ENCODE data around the gene PTPN4. TPM values are rescaled to one million over a fixed set of nuclear protein-coding genes. Genes with fewer than 3 reads are reported as not detected.

Gene PTPN4
- polyA plus RNA-seq, 3 donors = 5.5 to 6.7 (median 5.7) TPM

DNA sequence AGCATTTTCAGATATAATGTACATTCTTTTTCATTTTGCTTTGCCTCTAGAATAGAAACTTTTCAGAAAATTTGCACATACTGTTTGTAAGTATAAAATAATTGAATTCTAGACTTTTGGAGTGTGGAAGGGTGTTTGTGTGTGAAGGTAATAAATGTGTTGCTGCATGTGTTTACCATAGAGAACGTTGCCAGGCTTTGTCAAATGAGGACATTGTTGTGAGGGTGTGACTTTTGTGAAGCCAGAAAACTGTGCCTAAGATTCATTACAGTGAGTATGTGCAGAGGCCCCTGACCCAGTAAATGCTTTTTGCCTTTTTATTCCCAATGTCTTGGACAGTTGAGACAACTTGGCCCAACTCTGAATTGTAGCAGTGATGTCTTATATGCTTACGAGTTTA is 222.8 kb downstream of the PTPN4 start:
- H3K36me3 Mint-ChIP-seq = peaks cover 0 to 2% of the 10 kb centered on the region in 2 donors
- peaks cover 0 to 3% (median 0%) of the 10 kb centered on the region in 3 donors for H3K27me3 Mint-ChIP-seq (ENCODE audit: low read depth in 3 of 3)
- Histone ChIP-seq H3K27me3 (ENCODE audit: control insufficient read depth in 2 of 2, insufficient read depth in 2 of 2, low read length in 2 of 2) (no peaks in the 10 kb centered on the region), H3K27ac (ENCODE audit: low read depth in 1 of 2, low read length in 2 of 2) (no peak overlapping the region), H3K79me2 (ENCODE audit: insufficient read depth, low read length) (no peaks in the 10 kb centered on the region), H3K9ac (ENCODE audit: insufficient read depth, low read length, poor library complexity, severe bottlenecking) (no peak overlapping the region), H3K4me1 (ENCODE audit: control insufficient read depth in 1 of 2, insufficient read depth in 2 of 2, low read length in 2 of 2) (no peaks in the 10 kb centered on the region), H3K4me3 (replicated peaks in 1 of 3; ENCODE audit: low read depth in 2 of 3, low read length in 3 of 3) (no peak overlapping the region), H3K4me2 (replicated peaks; ENCODE audit: extremely low read depth, low read length, poor library complexity, severe bottlenecking) (no peak overlapping the region), H2AFZ (ENCODE audit: insufficient read depth, low read depth, low read length, poor library complexity, severe bottlenecking) (no peak overlapping the region), H3K36me3 (replicated peaks in 1 of 2; ENCODE audit: control insufficient read depth in 1 of 2, insufficient read depth in 2 of 2, low read length in 2 of 2) (no peaks in the 10 kb centered on the region), H3K9me3 (replicated peaks in 1 of 2; ENCODE audit: control insufficient read depth in 1 of 2, insufficient read depth in 1 of 2, low read length in 2 of 2) (no peaks in the 10 kb centered on the region), H4K20me1 (ENCODE audit: insufficient read depth, low read length) (no peaks in the 10 kb centered on the region)
- WGBS (ENCODE audit: insufficient coverage) = 88% methylated on average over 1 of the region's 2 CpGs
- TF ChIP-seq, protein P1, sequence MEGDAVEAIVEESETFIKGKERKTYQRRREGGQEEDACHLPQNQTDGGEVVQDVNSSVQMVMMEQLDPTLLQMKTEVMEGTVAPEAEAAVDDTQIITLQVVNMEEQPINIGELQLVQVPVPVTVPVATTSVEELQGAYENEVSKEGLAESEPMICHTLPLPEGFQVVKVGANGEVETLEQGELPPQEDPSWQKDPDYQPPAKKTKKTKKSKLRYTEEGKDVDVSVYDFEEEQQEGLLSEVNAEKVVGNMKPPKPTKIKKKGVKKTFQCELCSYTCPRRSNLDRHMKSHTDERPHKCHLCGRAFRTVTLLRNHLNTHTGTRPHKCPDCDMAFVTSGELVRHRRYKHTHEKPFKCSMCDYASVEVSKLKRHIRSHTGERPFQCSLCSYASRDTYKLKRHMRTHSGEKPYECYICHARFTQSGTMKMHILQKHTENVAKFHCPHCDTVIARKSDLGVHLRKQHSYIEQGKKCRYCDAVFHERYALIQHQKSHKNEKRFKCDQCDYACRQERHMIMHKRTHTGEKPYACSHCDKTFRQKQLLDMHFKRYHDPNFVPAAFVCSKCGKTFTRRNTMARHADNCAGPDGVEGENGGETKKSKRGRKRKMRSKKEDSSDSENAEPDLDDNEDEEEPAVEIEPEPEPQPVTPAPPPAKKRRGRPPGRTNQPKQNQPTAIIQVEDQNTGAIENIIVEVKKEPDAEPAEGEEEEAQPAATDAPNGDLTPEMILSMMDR (IDR thresholded peaks at IDR 0.05) = no peak
- H3K27ac Mint-ChIP-seq = no peak overlapping the region
- intact Hi-C loops (cut with micrococcal nuclease) = no loop called here
- DNase-seq = no peak
- H3K9me3 Mint-ChIP-seq = peaks cover 0 to 4% (median 0%) of the 10 kb centered on the region in 7 donors
- H3K4me1 Mint-ChIP-seq = no peaks in the 10 kb centered on the region
- H3K4me3 Mint-ChIP-seq = no peak overlapping the region

DNA sequence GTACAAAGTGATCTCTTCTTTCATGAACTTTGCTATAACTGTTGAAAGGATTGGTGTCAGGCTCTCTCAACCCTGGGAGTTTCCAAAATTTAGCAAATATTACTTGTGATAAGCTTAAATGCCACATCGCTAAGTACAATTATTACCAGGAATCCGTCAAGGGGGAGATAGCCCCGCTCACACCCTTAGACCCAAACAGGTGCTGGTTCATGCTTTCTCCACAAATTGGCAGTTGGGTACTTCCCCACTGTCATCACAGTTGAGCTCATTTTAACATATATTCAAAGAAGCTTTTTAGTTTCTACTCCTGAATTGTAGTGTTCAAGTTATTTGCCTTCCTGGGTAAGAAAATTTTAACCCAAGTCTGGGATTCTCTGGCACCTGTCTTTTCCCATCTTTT is 223.4 kb downstream of the PTPN4 start:
- no peaks in the 10 kb centered on the region for H4K20me1 ChIP-seq (ENCODE audit: insufficient read depth, low read length)
- no peak overlapping the region for H3K27ac Mint-ChIP-seq
- H3K27ac ChIP-seq (ENCODE audit: low read depth in 1 of 2, low read length in 2 of 2) = no peak overlapping the region
- H3K4me3 ChIP-seq (replicated peaks in 1 of 3; ENCODE audit: low read depth in 2 of 3, low read length in 3 of 3) = no peak overlapping the region
- H3K4me1 Mint-ChIP-seq = no peaks in the 10 kb centered on the region
- H3K4me1 ChIP-seq (ENCODE audit: control insufficient read depth in 1 of 2, insufficient read depth in 2 of 2, low read length in 2 of 2) = no peaks in the 10 kb centered on the region
- peaks cover 0 to 4% (median 0%) of the 10 kb centered on the region in 7 donors for H3K9me3 Mint-ChIP-seq
- no peaks in the 10 kb centered on the region for H3K9me3 ChIP-seq (replicated peaks in 1 of 2; ENCODE audit: control insufficient read depth in 1 of 2, insufficient read depth in 1 of 2, low read length in 2 of 2)
- H3K27me3 ChIP-seq (ENCODE audit: control insufficient read depth in 2 of 2, insufficient read depth in 2 of 2, low read length in 2 of 2) = no peaks in the 10 kb centered on the region
- H3K27me3 Mint-ChIP-seq (ENCODE audit: low read depth in 3 of 3) = peaks cover 0 to 3% (median 0%) of the 10 kb centered on the region in 3 donors
- peaks cover 0 to 2% of the 10 kb centered on the region in 2 donors for H3K36me3 Mint-ChIP-seq
- H3K36me3 ChIP-seq (replicated peaks in 1 of 2; ENCODE audit: control insufficient read depth in 1 of 2, insufficient read depth in 2 of 2, low read length in 2 of 2) = no peaks in the 10 kb centered on the region
- no peak overlapping the region for H3K4me3 Mint-ChIP-seq
- WGBS (ENCODE audit: insufficient coverage) = no CpG with 5 or more reads among the region's 3 CpGs
- H3K4me2 ChIP-seq (replicated peaks; ENCODE audit: extremely low read depth, low read length, poor library complexity, severe bottlenecking) = no peak overlapping the region
- H2AFZ ChIP-seq (ENCODE audit: insufficient read depth, low read depth, low read length, poor library complexity, severe bottlenecking) = no peak overlapping the region
- no peak overlapping the region for H3K9ac ChIP-seq (ENCODE audit: insufficient read depth, low read length, poor library complexity, severe bottlenecking)
- H3K79me2 ChIP-seq (ENCODE audit: insufficient read depth, low read length) = no peaks in the 10 kb centered on the region
- intact Hi-C loops (cut with micrococcal nuclease) = no loop called here
- TF ChIP-seq, protein P1 (IDR thresholded peaks at IDR 0.05) = no peak
- DNase-seq = no peak

Measured in CD14-positive monocyte (primary cell).